Liver (tissue), 9 donors: ENCODE results near the gene NIT1. TPM values are rescaled to one million over a fixed set of nuclear protein-coding genes. Genes with fewer than 3 reads are reported as not detected.

Experiments used
- DNase-seq: peaks from one replicate; pipeline ENCODE4 v3.0.0-alpha.2; 2017; ENCODE audit warnings: low spot score
- H3K27ac ChIP-seq, 2 donors: one replicate each; pipeline ENCODE4 v1.7.0; 2013; ENCODE audit warnings: inconsistent platforms in 2 of 2, low read length in 2 of 2, control low read depth in 1 of 2, low read depth in 1 of 2, mild to moderate bottlenecking in 1 of 2
- H3K27me3 ChIP-seq, 4 donors: one replicate each; pipeline versions ENCODE4 v1.6.1 to v1.7.0; 2013; ENCODE audit warnings: low read length in 3 of 4, inconsistent platforms in 1 of 4, mild to moderate bottlenecking in 1 of 4, moderate library complexity in 1 of 4; ENCODE audit not compliant: control insufficient read depth in 4 of 4, insufficient read depth in 4 of 4
- H3K36me3 ChIP-seq, 4 donors: one replicate each; pipeline versions ENCODE4 v1.6.1 to v1.7.0; 2013; ENCODE audit warnings: low read length in 3 of 4, mild to moderate bottlenecking in 3 of 4, low read depth in 1 of 4, moderate library complexity in 1 of 4; ENCODE audit not compliant: control insufficient read depth in 4 of 4, insufficient read depth in 3 of 4
- H3K4me1 ChIP-seq, 4 donors: one replicate each; pipeline versions ENCODE4 v1.6.1 to v1.7.0; 2013; ENCODE audit warnings: low read length in 3 of 4, mild to moderate bottlenecking in 3 of 4, moderate library complexity in 1 of 4; ENCODE audit not compliant: control insufficient read depth in 4 of 4, insufficient read depth in 4 of 4
- H3K4me3 ChIP-seq, 3 donors: one replicate each; pipeline versions ENCODE4 v1.6.1 to v1.7.0; 2013; ENCODE audit warnings: low read length in 3 of 3, control low read depth in 1 of 3, low read depth in 1 of 3, mild to moderate bottlenecking in 1 of 3
- H3K9ac ChIP-seq, 2 donors: one replicate each; pipeline ENCODE4 v1.7.0; 2013; ENCODE audit warnings: low read length in 2 of 2, mild to moderate bottlenecking in 2 of 2, moderate library complexity in 2 of 2, control low read depth in 1 of 2, low read depth in 1 of 2
- H3K9me3 ChIP-seq, 4 donors: one replicate each; pipeline versions ENCODE4 v1.6.1 to v1.7.0; 2013; ENCODE audit warnings: low read length in 3 of 4; ENCODE audit not compliant: control insufficient read depth in 4 of 4
- ATF3 ChIP-seq: IDR thresholded peaks from 2 replicates; pipeline ENCODE4 v1.6.1; 2016; ENCODE audit warnings: antibody characterized with exemption
- CTCF ChIP-seq: fragments of 150-350 bp; IDR thresholded peaks from 2 replicates; pipeline ENCODE4 v1.5.1; 2017; ENCODE audit warnings: improper control_type of control experiment, low read depth, low read length; ENCODE audit not compliant: missing input control
- EGR1 ChIP-seq, 2 donors: IDR thresholded peaks; 2 replicates each; pipeline ENCODE4 v1.6.1; 2016 to 2018; ENCODE audit warnings: antibody characterized with exemption in 2 of 2, low read depth in 2 of 2
- FOXA1 ChIP-seq: IDR thresholded peaks from 2 replicates; pipeline ENCODE4 v1.6.1; 2016; ENCODE audit warnings: antibody characterized with exemption
- FOXA2 ChIP-seq: IDR thresholded peaks from 2 replicates; pipeline ENCODE4 v1.6.1; 2016; ENCODE audit warnings: antibody characterized with exemption
- GABPA ChIP-seq, 2 donors: IDR thresholded peaks in 1 of 2; conservative IDR thresholded peaks in 1 of 2; 2 replicates each; pipeline ENCODE4 v1.6.1; 2016; ENCODE audit warnings: antibody characterized with exemption in 2 of 2, mild to moderate bottlenecking in 1 of 2, moderate library complexity in 1 of 2
- HNF4A ChIP-seq, 2 donors: conservative IDR thresholded peaks; 2 replicates each; pipeline ENCODE4 v1.6.1; 2016; ENCODE audit warnings: antibody characterized with exemption in 2 of 2, mild to moderate bottlenecking in 2 of 2
- HNF4G ChIP-seq: IDR thresholded peaks from 2 replicates; pipeline ENCODE4 v1.6.1; 2016; ENCODE audit warnings: antibody characterized with exemption
- JUND ChIP-seq, 2 donors: IDR thresholded peaks; 2 replicates each; pipeline ENCODE4 v1.6.1; 2016; ENCODE audit warnings: antibody characterized with exemption in 2 of 2
- MAX ChIP-seq: IDR thresholded peaks from 2 replicates; pipeline ENCODE4 v1.6.1; 2016; ENCODE audit warnings: antibody characterized with exemption
- NR2F2 ChIP-seq: IDR thresholded peaks from 2 replicates; pipeline ENCODE4 v1.6.1; 2016; ENCODE audit warnings: antibody characterized with exemption
- RAD21 ChIP-seq, 2 donors: IDR thresholded peaks; 2 replicates each; pipeline ENCODE4 v1.6.1; 2016; ENCODE audit warnings: antibody characterized with exemption in 2 of 2, mild to moderate bottlenecking in 2 of 2
- REST ChIP-seq: IDR thresholded peaks from 2 replicates; pipeline ENCODE4 v1.6.1; 2016; ENCODE audit warnings: antibody characterized with exemption, mild to moderate bottlenecking
- RXRA ChIP-seq, 2 donors: IDR thresholded peaks; 2 replicates each; pipeline ENCODE4 v1.6.1; 2017 to 2018; ENCODE audit warnings: antibody characterized with exemption in 2 of 2, mild to moderate bottlenecking in 1 of 2
- SP1 ChIP-seq: IDR thresholded peaks from 2 replicates; pipeline ENCODE4 v1.6.1; 2018; ENCODE audit warnings: antibody characterized with exemption, mild to moderate bottlenecking
- TAF1 ChIP-seq: conservative IDR thresholded peaks from 2 replicates; pipeline ENCODE4 v1.6.1; 2016; ENCODE audit warnings: antibody characterized with exemption, mild to moderate bottlenecking
- YY1 ChIP-seq: IDR thresholded peaks from 2 replicates; pipeline ENCODE4 v1.6.1; 2016; ENCODE audit warnings: antibody characterized with exemption, mild to moderate bottlenecking
- ZBTB33 ChIP-seq: IDR thresholded peaks from 2 replicates; pipeline ENCODE4 v1.6.1; 2016; ENCODE audit warnings: antibody characterized with exemption
- whole genome bisulfite sequencing: extraction: QIAGEN DNeasy Blood & Tissue Kit; methylation state at CpG from one replicate; pipeline ENCODE4 v1.1.7; 2013; 5-methylcytosine and 5-hydroxymethylcytosine counted together
- polyA plus RNA-seq, 2 donors: library from polyadenylated mRNA; stranded (reverse) in 1 of 2; unstranded in 1 of 2; fragments of 200-250 nt in 1 of 2; fragments of >200 nt in 1 of 2; fragmentation: Nextera tagmentation in 1 of 2; extraction: Ambion mirVana in 1 of 2; gene quantifications; one replicate each; pipeline versions ENCODE4 v1.2.1 to v1.2.3, GENCODE V29; 2013 to 2015
- total RNA-seq, 2 donors: library from RNA; depleted of rRNA; stranded (reverse); fragments of >200 nt; gene quantifications; one replicate each; pipeline ENCODE4 v1.2.3, GENCODE V29; 2014
- donor health status: healthy.
- donor health status: healthy.
- donor health status: healthy.
- donor health status: healthy.
- donor health status: healthy.

Gene NIT1
- total and polyA plus RNA-seq, 4 donors, result 17.8 to 45.8 (median 39.3) TPM

- Histone ChIP-seq H3K9me3 (no peaks in the 10 kb centered on the region), H3K4me3 (peak within 1 kb of the TSS; percentile 67 to 86 (median 82)), H3K27ac (peak within 1 kb of the TSS; percentile 59 to 79), H3K9ac (peak within 1 kb of the TSS; percentile 74 to 84), H3K36me3 (peaks cover 0 to 31% (median 12%) of the 10 kb centered on the region in 4 donors), H3K4me1 (peaks cover 4 to 30% (median 21%) of the 10 kb centered on the region in 4 donors), H3K27me3 (no peaks in the 10 kb centered on the region)
- TF ChIP-seq MAX (peak; percentile 96), HNF4A (conservative IDR thresholded peaks at IDR 0.05) (peak; percentile 23 to 39), FOXA2 (no peak), FOXA1 (no peak), RXRA (IDR thresholded peaks at IDR 0.05) (peak; percentile 59 to 63), NR2F2 (peak; percentile 63), JUND (IDR thresholded peaks at IDR 0.05) (no peak), GABPA (IDR thresholded peaks at IDR 0.05 in 1 of 2, conservative IDR thresholded peaks at IDR 0.05 in 1 of 2) (peak in 1 of 2 donors; percentile 76), ATF3 (no peak), CTCF (peak; percentile 26), EGR1 (IDR thresholded peaks at IDR 0.05; ENCODE audit: low read depth in 2 of 2) (peak in 1 of 2 donors; percentile 62), YY1 (peak; percentile 93), HNF4G (no peak), SP1 (peak; percentile 88), TAF1 (peak; percentile 45), RAD21 (IDR thresholded peaks at IDR 0.05) (peak in 1 of 2 donors; percentile 53), ZBTB33 (peak; percentile 98), REST (peak; percentile 54)
- under 1% methylated on average over 54 of the region's 54 CpGs for WGBS
- peak; percentile 97 for DNase-seq
Measured at GRCh38 chr1:161165742-161166668, 48.1 kb downstream of the NIT1 start, which contains the start of gene PPOX. PPOX (plus strand) TSS chr1:161166426; CDS start chr1:161166848, 422 bp downstream.
